Fibroblast of skin of left biceps (primary cell): ENCODE results near the gene GLI3.

Experiments
- DNase-seq, 2 experiments: peaks; one replicate each; pipeline ENCODE4 v3.0.0-alpha.2; 2013; ENCODE audit warnings: low read depth in 2 of 2

Gene GLI3

GRCh38 chr7:42236266-42236975, 588 bp downstream of the GLI3 start:
- peak in 1 of 2 experiments; percentile 40 for DNase-seq

- DNase-seq: no peak
Observed at GRCh38 chr7:42235741-42236161, 1.3 kb downstream of the GLI3 start.

GRCh38 chr7:42234736-42235135, 2.3 kb downstream of the GLI3 start:
- DNase-seq: no peak

GRCh38 chr7:42233695-42234331, 3.2 kb downstream of the GLI3 start:
- DNase-seq: no peak

GRCh38 chr7:42233171-42233570, 3.8 kb downstream of the GLI3 start:
- DNase-seq: no peak

- no peak for DNase-seq
Observed at GRCh38 chr7:42232275-42232674, 4.7 kb downstream of the GLI3 start.

- DNase-seq: no peak
Observed at GRCh38 chr7:42231043-42231787, 5.8 kb downstream of the GLI3 start.

- DNase-seq: no peak
Observed at GRCh38 chr7:42227936-42228591, 8.9 kb downstream of the GLI3 start.

- no peak for DNase-seq
Observed at GRCh38 chr7:42227541-42227935, 9.5 kb downstream of the GLI3 start.

GRCh38 chr7:42227021-42227420, 10.0 kb downstream of the GLI3 start:
- no peak for DNase-seq

GRCh38 chr7:42226354-42226941, 10.6 kb downstream of the GLI3 start:
- no peak for DNase-seq

GRCh38 chr7:42224391-42225003, 12.5 kb downstream of the GLI3 start:
- DNase-seq: no peak

GRCh38 chr7:42222891-42223290, 14.1 kb downstream of the GLI3 start:
- no peak for DNase-seq

- no peak for DNase-seq
Observed at GRCh38 chr7:42222125-42222524, 14.9 kb downstream of the GLI3 start.

GRCh38 chr7:42221304-42221703, 15.7 kb downstream of the GLI3 start:
- DNase-seq: no peak

- DNase-seq: no peak
Observed at GRCh38 chr7:42219447-42219846, 17.6 kb downstream of the GLI3 start.

GRCh38 chr7:42218248-42218647, 18.8 kb downstream of the GLI3 start:
- DNase-seq: no peak

GRCh38 chr7:42217548-42217947, 19.5 kb downstream of the GLI3 start:
- DNase-seq: no peak

GRCh38 chr7:42217053-42217452, 20.0 kb downstream of the GLI3 start:
- no peak for DNase-seq

GRCh38 chr7:42214060-42214679, 22.8 kb downstream of the GLI3 start:
- no peak for DNase-seq

- DNase-seq: no peak
Observed at GRCh38 chr7:42213093-42213492, 23.9 kb downstream of the GLI3 start.
